ENCODE results near the gene GREB1L. TPM values are rescaled to one million over a fixed set of nuclear protein-coding genes. Genes with fewer than 3 reads are reported as not detected.

The GREB1L gene
- polyA plus RNA-seq, 1 donor from 2014 or later: 23.3 TPM

GRCh38 chr18:21305621-21306020 is 63.6 kb downstream of the GREB1L start:
- TF ChIP-seq POLR2AphosphoS5 (IDR thresholded peaks at IDR 0.05) (no peak), EP300 (conservative IDR thresholded peaks at IDR 0.05; ENCODE audit: poor library complexity, severe bottlenecking) (no peak), SMC3 (conservative IDR thresholded peaks at IDR 0.05; ENCODE audit: poor library complexity) (no peak), TAF1 (IDR thresholded peaks at IDR 0.05; ENCODE audit: low read depth) (no peak), MXI1 (conservative IDR thresholded peaks at IDR 0.05; ENCODE audit: poor library complexity, severe bottlenecking) (no peak), RAD21 (conservative IDR thresholded peaks at IDR 0.05) (no peak), EZH2 (IDR thresholded peaks at IDR 0.05; ENCODE audit: borderline replicate concordance, insufficient read depth, low read length, poor library complexity, severe bottlenecking) (no peak)
- TF ChIP-seq, protein P1, sequence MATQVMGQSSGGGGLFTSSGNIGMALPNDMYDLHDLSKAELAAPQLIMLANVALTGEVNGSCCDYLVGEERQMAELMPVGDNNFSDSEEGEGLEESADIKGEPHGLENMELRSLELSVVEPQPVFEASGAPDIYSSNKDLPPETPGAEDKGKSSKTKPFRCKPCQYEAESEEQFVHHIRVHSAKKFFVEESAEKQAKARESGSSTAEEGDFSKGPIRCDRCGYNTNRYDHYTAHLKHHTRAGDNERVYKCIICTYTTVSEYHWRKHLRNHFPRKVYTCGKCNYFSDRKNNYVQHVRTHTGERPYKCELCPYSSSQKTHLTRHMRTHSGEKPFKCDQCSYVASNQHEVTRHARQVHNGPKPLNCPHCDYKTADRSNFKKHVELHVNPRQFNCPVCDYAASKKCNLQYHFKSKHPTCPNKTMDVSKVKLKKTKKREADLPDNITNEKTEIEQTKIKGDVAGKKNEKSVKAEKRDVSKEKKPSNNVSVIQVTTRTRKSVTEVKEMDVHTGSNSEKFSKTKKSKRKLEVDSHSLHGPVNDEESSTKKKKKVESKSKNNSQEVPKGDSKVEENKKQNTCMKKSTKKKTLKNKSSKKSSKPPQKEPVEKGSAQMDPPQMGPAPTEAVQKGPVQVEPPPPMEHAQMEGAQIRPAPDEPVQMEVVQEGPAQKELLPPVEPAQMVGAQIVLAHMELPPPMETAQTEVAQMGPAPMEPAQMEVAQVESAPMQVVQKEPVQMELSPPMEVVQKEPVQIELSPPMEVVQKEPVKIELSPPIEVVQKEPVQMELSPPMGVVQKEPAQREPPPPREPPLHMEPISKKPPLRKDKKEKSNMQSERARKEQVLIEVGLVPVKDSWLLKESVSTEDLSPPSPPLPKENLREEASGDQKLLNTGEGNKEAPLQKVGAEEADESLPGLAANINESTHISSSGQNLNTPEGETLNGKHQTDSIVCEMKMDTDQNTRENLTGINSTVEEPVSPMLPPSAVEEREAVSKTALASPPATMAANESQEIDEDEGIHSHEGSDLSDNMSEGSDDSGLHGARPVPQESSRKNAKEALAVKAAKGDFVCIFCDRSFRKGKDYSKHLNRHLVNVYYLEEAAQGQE (IDR thresholded peaks at IDR 0.05; ENCODE audit: borderline replicate concordance): no peak
- TF ChIP-seq, protein P2, sequence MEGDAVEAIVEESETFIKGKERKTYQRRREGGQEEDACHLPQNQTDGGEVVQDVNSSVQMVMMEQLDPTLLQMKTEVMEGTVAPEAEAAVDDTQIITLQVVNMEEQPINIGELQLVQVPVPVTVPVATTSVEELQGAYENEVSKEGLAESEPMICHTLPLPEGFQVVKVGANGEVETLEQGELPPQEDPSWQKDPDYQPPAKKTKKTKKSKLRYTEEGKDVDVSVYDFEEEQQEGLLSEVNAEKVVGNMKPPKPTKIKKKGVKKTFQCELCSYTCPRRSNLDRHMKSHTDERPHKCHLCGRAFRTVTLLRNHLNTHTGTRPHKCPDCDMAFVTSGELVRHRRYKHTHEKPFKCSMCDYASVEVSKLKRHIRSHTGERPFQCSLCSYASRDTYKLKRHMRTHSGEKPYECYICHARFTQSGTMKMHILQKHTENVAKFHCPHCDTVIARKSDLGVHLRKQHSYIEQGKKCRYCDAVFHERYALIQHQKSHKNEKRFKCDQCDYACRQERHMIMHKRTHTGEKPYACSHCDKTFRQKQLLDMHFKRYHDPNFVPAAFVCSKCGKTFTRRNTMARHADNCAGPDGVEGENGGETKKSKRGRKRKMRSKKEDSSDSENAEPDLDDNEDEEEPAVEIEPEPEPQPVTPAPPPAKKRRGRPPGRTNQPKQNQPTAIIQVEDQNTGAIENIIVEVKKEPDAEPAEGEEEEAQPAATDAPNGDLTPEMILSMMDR (IDR thresholded peaks at IDR 0.05; ENCODE audit: poor library complexity, severe bottlenecking): no peak
- Histone ChIP-seq H3K4me2 (ENCODE audit: low read length) (no peak overlapping the region), H3K9me3 (ENCODE audit: low read length) (peaks cover 3% of the 10 kb centered on the region), H3K27me3 (ENCODE audit: insufficient read depth, low read depth, low read length) (no peaks in the 10 kb centered on the region), H4K20me1 (ENCODE audit: insufficient read depth) (no peaks in the 10 kb centered on the region), H3K27ac (ENCODE audit: low read length) (no peak overlapping the region), H3K9ac (ENCODE audit: low read length) (no peak overlapping the region), H2AFZ (ENCODE audit: low read depth, low read length) (no peak overlapping the region), H3K79me2 (replicated peaks; ENCODE audit: insufficient read depth, low read length) (no peaks in the 10 kb centered on the region), H3F3A (ENCODE audit: insufficient read depth, low read length, poor library complexity, severe bottlenecking) (no peaks in the 10 kb centered on the region), H3K9me2 (ENCODE audit: insufficient read depth, low read length) (no peaks in the 10 kb centered on the region), H3K36me3 (ENCODE audit: insufficient read depth, low read length) (no peaks in the 10 kb centered on the region), H3K4me3 (ENCODE audit: low read length) (no peak overlapping the region)

DNA sequence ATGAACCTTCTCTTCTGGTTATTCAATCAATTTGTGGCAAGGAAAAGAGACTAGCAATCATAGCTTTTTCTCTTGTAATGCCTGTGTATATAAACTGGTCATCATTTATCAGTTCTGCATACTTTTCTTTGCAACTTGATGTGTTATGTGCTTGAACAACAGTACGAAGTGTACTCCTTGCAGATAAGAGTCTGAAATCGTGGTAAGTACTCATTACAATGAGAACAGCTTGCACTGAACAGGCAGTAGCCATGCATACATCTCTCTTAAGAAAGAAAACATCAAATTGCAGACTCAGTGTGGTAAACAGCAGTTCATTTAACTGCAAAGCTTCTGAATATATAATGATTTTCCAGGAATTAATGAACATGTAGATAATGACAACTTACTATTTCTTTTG is 64.3 kb downstream of the GREB1L start:
- Histone ChIP-seq H4K20me1 (ENCODE audit: insufficient read depth) (no peaks in the 10 kb centered on the region), H3K27ac (ENCODE audit: low read length) (no peak overlapping the region), H3K9ac (ENCODE audit: low read length) (no peak overlapping the region), H2AFZ (ENCODE audit: low read depth, low read length) (no peak overlapping the region), H3K9me2 (ENCODE audit: insufficient read depth, low read length) (no peaks in the 10 kb centered on the region), H3F3A (ENCODE audit: insufficient read depth, low read length, poor library complexity, severe bottlenecking) (no peaks in the 10 kb centered on the region), H3K36me3 (ENCODE audit: insufficient read depth, low read length) (no peaks in the 10 kb centered on the region), H3K79me2 (replicated peaks; ENCODE audit: insufficient read depth, low read length) (no peaks in the 10 kb centered on the region), H3K27me3 (ENCODE audit: insufficient read depth, low read depth, low read length) (no peaks in the 10 kb centered on the region), H3K4me3 (ENCODE audit: low read length) (no peak overlapping the region), H3K4me2 (ENCODE audit: low read length) (no peak overlapping the region), H3K9me3 (ENCODE audit: low read length) (peaks cover 3% of the 10 kb centered on the region)
- no peak for TF ChIP-seq MXI1 (conservative IDR thresholded peaks at IDR 0.05; ENCODE audit: poor library complexity, severe bottlenecking)
- no peak for TF ChIP-seq RAD21 (conservative IDR thresholded peaks at IDR 0.05)
- TF ChIP-seq TAF1 (IDR thresholded peaks at IDR 0.05; ENCODE audit: low read depth): no peak
- TF ChIP-seq, protein P1 (IDR thresholded peaks at IDR 0.05; ENCODE audit: borderline replicate concordance): no peak
- TF ChIP-seq, protein P2 (IDR thresholded peaks at IDR 0.05; ENCODE audit: poor library complexity, severe bottlenecking): no peak
- no peak for TF ChIP-seq EP300 (conservative IDR thresholded peaks at IDR 0.05; ENCODE audit: poor library complexity, severe bottlenecking)
- TF ChIP-seq POLR2AphosphoS5 (IDR thresholded peaks at IDR 0.05): no peak
- no peak for TF ChIP-seq EZH2 (IDR thresholded peaks at IDR 0.05; ENCODE audit: borderline replicate concordance, insufficient read depth, low read length, poor library complexity, severe bottlenecking)
- TF ChIP-seq SMC3 (conservative IDR thresholded peaks at IDR 0.05; ENCODE audit: poor library complexity): no peak
